ENCODE data around the gene PMPCA. TPM values are rescaled to one million over a fixed set of nuclear protein-coding genes. Genes with fewer than 3 reads are reported as not detected.

The PMPCA gene
- total and polyA plus RNA-seq, 2 donors (not counting 3 experiments of a cell fraction or from before 2014, with no cell fraction given), result 69.0 to 75.3 TPM

DNA sequence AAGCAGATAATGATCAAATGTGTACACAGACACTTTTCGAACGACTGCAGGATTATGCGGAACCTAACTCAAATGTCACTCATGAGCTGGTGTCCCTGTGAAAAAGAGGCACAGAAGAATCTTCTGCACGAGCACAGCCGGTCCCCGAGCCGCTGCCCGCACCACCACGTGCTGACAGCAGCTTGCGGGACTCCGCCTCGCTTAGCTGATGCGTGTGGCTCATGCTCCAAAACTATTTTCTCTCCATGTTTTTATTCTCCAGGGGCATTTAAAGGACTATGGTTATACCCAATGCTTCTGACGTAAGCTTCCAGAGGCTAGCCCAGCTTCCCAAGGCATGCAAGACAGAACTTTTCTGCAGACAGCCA lies 62.9 kb downstream of the PMPCA start:
- no peaks in the 10 kb centered on the region for H3K4me1 ChIP-seq (ENCODE audit: control insufficient read depth, extremely low read depth, insufficient read depth, low read length)
- no peak overlapping the region for H3K4me2 ChIP-seq (ENCODE audit: insufficient read depth, low read length)
- H3K4me3 ChIP-seq (replicated peaks in 1 of 3; ENCODE audit: insufficient read depth in 1 of 3, low read depth in 1 of 3, low read length in 3 of 3), result no peak overlapping the region
- intact Hi-C loops (cut with micrococcal nuclease), result no loop called here
- no peak for FAIRE-seq
- dilution Hi-C loops (cut with MboI; ENCODE audit: extremely low pct_ligation_motif_present, low sequenced_read_pairs), result no loop called here
- H3K9ac ChIP-seq (replicated peaks; ENCODE audit: extremely low read depth, insufficient read depth, low read length), result no peak overlapping the region
- no peak for TF ChIP-seq EZH2 (IDR thresholded peaks at IDR 0.05; ENCODE audit: borderline replicate concordance, low read depth, low read length, severe bottlenecking)
- TF ChIP-seq, protein P1, sequence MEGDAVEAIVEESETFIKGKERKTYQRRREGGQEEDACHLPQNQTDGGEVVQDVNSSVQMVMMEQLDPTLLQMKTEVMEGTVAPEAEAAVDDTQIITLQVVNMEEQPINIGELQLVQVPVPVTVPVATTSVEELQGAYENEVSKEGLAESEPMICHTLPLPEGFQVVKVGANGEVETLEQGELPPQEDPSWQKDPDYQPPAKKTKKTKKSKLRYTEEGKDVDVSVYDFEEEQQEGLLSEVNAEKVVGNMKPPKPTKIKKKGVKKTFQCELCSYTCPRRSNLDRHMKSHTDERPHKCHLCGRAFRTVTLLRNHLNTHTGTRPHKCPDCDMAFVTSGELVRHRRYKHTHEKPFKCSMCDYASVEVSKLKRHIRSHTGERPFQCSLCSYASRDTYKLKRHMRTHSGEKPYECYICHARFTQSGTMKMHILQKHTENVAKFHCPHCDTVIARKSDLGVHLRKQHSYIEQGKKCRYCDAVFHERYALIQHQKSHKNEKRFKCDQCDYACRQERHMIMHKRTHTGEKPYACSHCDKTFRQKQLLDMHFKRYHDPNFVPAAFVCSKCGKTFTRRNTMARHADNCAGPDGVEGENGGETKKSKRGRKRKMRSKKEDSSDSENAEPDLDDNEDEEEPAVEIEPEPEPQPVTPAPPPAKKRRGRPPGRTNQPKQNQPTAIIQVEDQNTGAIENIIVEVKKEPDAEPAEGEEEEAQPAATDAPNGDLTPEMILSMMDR (IDR thresholded peaks at IDR 0.05; ENCODE audit: extremely low read depth in 1 of 2, insufficient read depth in 1 of 2, low read depth in 1 of 2, low read length in 2 of 2), result no peak
- no peak for TF ChIP-seq JUN (IDR thresholded peaks at IDR 0.05; ENCODE audit: borderline replicate concordance, insufficient read depth, insufficient read length, low read depth)
- no peak for TF ChIP-seq MYC (IDR thresholded peaks at IDR 0.05; ENCODE audit: low read depth, low read length)
- TF ChIP-seq GATA2 (IDR thresholded peaks at IDR 0.05; ENCODE audit: insufficient read depth, insufficient read length, low read depth, low read length), result no peak
- no peak for TF ChIP-seq POLR2A (IDR thresholded peaks at IDR 0.05; ENCODE audit: low read depth, low read length)
- TF ChIP-seq, protein P2, sequence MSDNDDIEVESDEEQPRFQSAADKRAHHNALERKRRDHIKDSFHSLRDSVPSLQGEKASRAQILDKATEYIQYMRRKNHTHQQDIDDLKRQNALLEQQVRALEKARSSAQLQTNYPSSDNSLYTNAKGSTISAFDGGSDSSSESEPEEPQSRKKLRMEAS (IDR thresholded peaks at IDR 0.05; ENCODE audit: insufficient read depth, insufficient read length), result no peak
- TF ChIP-seq POLR2AphosphoS5 (IDR thresholded peaks at IDR 0.05; ENCODE audit: insufficient read depth, low read depth, low read length), result no peak
- no peak for TF ChIP-seq FOS (IDR thresholded peaks at IDR 0.05; ENCODE audit: borderline replicate concordance, insufficient read depth, low read length)
- H3K9me1 ChIP-seq (replicated peaks; ENCODE audit: control insufficient read depth, extremely low read depth, insufficient read depth, low read length), result no peaks in the 10 kb centered on the region
- H3K27me3 ChIP-seq (ENCODE audit: control insufficient read depth in 2 of 2, insufficient read depth in 2 of 2, low read length in 2 of 2), result no peaks in the 10 kb centered on the region
- H2AFZ ChIP-seq (ENCODE audit: low read depth, low read length), result no peak overlapping the region
- no peaks in the 10 kb centered on the region for H3K9me3 ChIP-seq (replicated peaks; ENCODE audit: control insufficient read depth, insufficient read depth, low read length)
- POLR2A ChIA-PET, result no interaction called here
- H3K79me2 ChIP-seq (ENCODE audit: control insufficient read depth, insufficient read depth, low read length), result peaks cover 66% of the 10 kb centered on the region
- CTCF ChIA-PET, result no interaction called here
- H4K20me1 ChIP-seq (replicated peaks; ENCODE audit: control insufficient read depth, extremely low read depth, insufficient read depth, low read length), result no peaks in the 10 kb centered on the region
- BruUV-seq (replicated peaks), result no TSS peak
- no peak overlapping the region for H3K27ac ChIP-seq (ENCODE audit: insufficient read depth, low read depth, low read length)
- peaks cover 28 to 83% of the 10 kb centered on the region in 2 experiments for H3K36me3 ChIP-seq (ENCODE audit: control insufficient read depth in 2 of 2, extremely low read depth in 1 of 2, insufficient read depth in 2 of 2, low read length in 2 of 2)
- no peak for DNase-seq (ENCODE audit: low read depth, low spot score)

Other genes starting within 250 kb of the PMPCA start
- gene LHX3, start 205.5 kb upstream of the PMPCA start, total RNA-seq, result not detected in 2 replicates
- gene LHX3, start 205.5 kb upstream of the PMPCA start, polyA plus RNA-seq, result not detected in 2 replicates
- 20.9 and 23.4 TPM in 2 replicates for gene QSOX2, start 164.8 kb upstream of the PMPCA start, total RNA-seq
- gene QSOX2, start 164.8 kb upstream of the PMPCA start, polyA plus RNA-seq, result 14.5 and 16.4 TPM in 2 replicates
- gene CCDC187, start 106.6 kb upstream of the PMPCA start, total RNA-seq, result not detected in 2 replicates
- gene CCDC187, start 106.6 kb upstream of the PMPCA start, polyA plus RNA-seq, result not detected in 2 replicates
- 42.8 and 47.1 TPM in 2 replicates for gene GPSM1, start 83.1 kb upstream of the PMPCA start, total RNA-seq
- gene GPSM1, start 83.1 kb upstream of the PMPCA start, polyA plus RNA-seq, result 34.6 and 40.3 TPM in 2 replicates
- gene DNLZ, start 46.9 kb upstream of the PMPCA start, total RNA-seq, result 26.9 and 27.5 TPM in 2 replicates
- gene DNLZ, start 46.9 kb upstream of the PMPCA start, polyA plus RNA-seq, result 23.0 and 38.4 TPM in 2 replicates
- gene CARD9, start 37.0 kb upstream of the PMPCA start, total RNA-seq, result 0.16 and 0.71 TPM in 2 replicates
- gene CARD9, start 37.0 kb upstream of the PMPCA start, polyA plus RNA-seq, result 0.19 and 0.22 TPM in 2 replicates
- gene SNAPC4, start 10.5 kb upstream of the PMPCA start, total RNA-seq, result 14.7 and 17.5 TPM in 2 replicates
- 6.7 and 8.4 TPM in 2 replicates for gene SNAPC4, start 10.5 kb upstream of the PMPCA start, polyA plus RNA-seq
- 47.3 and 61.6 TPM in 2 replicates for gene ENTR1, start within 50 bp of the PMPCA start, total RNA-seq
- gene ENTR1, start within 50 bp of the PMPCA start, polyA plus RNA-seq, result 32.4 and 36.0 TPM in 2 replicates
- gene INPP5E, start 29.2 kb downstream of the PMPCA start, total RNA-seq, result 22.9 and 24.5 TPM in 2 replicates
- 15.0 and 17.1 TPM in 2 replicates for gene INPP5E, start 29.2 kb downstream of the PMPCA start, polyA plus RNA-seq
- gene SEC16A, start 72.4 kb downstream of the PMPCA start, total RNA-seq, result 76.7 and 80.6 TPM in 2 replicates
- 33.5 and 34.5 TPM in 2 replicates for gene SEC16A, start 72.4 kb downstream of the PMPCA start, polyA plus RNA-seq
- 153 and 161 TPM in 2 replicates for gene NOTCH1, start 135.4 kb downstream of the PMPCA start, total RNA-seq
- 27.0 and 31.7 TPM in 2 replicates for gene NOTCH1, start 135.4 kb downstream of the PMPCA start, polyA plus RNA-seq

Data from endothelial cell of umbilical vein (primary cell).